Activated T-cell treated with anti-CD3 and anti-CD28 coated beads, Interleukin-2, amount 50 U/mL, for 24 hours (primary cell): ENCODE results near the gene ATXN1.
A peak's percentile ranks its signal among the peaks of the same experiment; 100 is the strongest.

Experiments
- DNase-seq: peaks from one replicate; pipeline ENCODE4 v3.0.0-alpha.2; 2020
- H3K27ac Mint-ChIP-seq: 2 replicates; pipeline ENCODE4 v1.8.0; 2020; ENCODE audit warnings: mild to moderate bottlenecking, mixed read lengths
- H3K27me3 Mint-ChIP-seq: 2 replicates; pipeline ENCODE4 v1.8.0; 2020; ENCODE audit warnings: mixed read lengths
- H3K36me3 Mint-ChIP-seq: 2 replicates; pipeline ENCODE4 v1.8.0; 2020; ENCODE audit warnings: low read depth, mixed read lengths
- H3K4me1 Mint-ChIP-seq: 2 replicates; pipeline ENCODE4 v1.8.0; 2020; ENCODE audit warnings: low read depth, mixed read lengths
- H3K4me3 Mint-ChIP-seq: 2 replicates; pipeline ENCODE4 v1.8.0; 2020; ENCODE audit warnings: mild to moderate bottlenecking, moderate library complexity, mixed read lengths
- H3K9me3 Mint-ChIP-seq: 2 replicates; pipeline ENCODE4 v1.8.0; 2020; ENCODE audit warnings: mixed read lengths

Gene ATXN1

GRCh38 chr6:16730738-16731477, 30.4 kb downstream of the ATXN1 start:
- H3K27me3 Mint-ChIP-seq, result no peaks in the 10 kb centered on the region
- no peak for DNase-seq
- H3K36me3 Mint-ChIP-seq, result peaks cover 36% of the 10 kb centered on the region
- peak overlapping the region; percentile 34 for H3K4me3 Mint-ChIP-seq
- H3K4me1 Mint-ChIP-seq, result peaks cover 74% of the 10 kb centered on the region
- peak overlapping the region; percentile 60 for H3K27ac Mint-ChIP-seq
- H3K9me3 Mint-ChIP-seq, result no peaks in the 10 kb centered on the region

GRCh38 chr6:16729744-16730143, 31.5 kb downstream of the ATXN1 start:
- H3K27ac Mint-ChIP-seq, result peak overlapping the region; percentile 83
- no peaks in the 10 kb centered on the region for H3K27me3 Mint-ChIP-seq
- H3K4me1 Mint-ChIP-seq, result peaks cover 83% of the 10 kb centered on the region
- peaks cover 31% of the 10 kb centered on the region for H3K36me3 Mint-ChIP-seq
- DNase-seq, result no peak
- H3K4me3 Mint-ChIP-seq, result peak overlapping the region; percentile 10
- H3K9me3 Mint-ChIP-seq, result no peaks in the 10 kb centered on the region

- H3K4me3 Mint-ChIP-seq, result peak overlapping the region; percentile 49
- peaks cover 28% of the 10 kb centered on the region for H3K36me3 Mint-ChIP-seq
- no peaks in the 10 kb centered on the region for H3K9me3 Mint-ChIP-seq
- H3K27me3 Mint-ChIP-seq, result no peaks in the 10 kb centered on the region
- H3K4me1 Mint-ChIP-seq, result peaks cover 85% of the 10 kb centered on the region
- peak overlapping the region; percentile 83 for H3K27ac Mint-ChIP-seq
- no peak for DNase-seq
Observed at GRCh38 chr6:16729183-16729691, 32.0 kb downstream of the ATXN1 start.

GRCh38 chr6:16728513-16729182, 32.6 kb downstream of the ATXN1 start:
- Mint-ChIP-seq H3K36me3 (peaks cover 25% of the 10 kb centered on the region), H3K4me3 (peak overlapping the region; percentile 49), H3K9me3 (no peaks in the 10 kb centered on the region), H3K27ac (peak overlapping the region; percentile 83), H3K27me3 (no peaks in the 10 kb centered on the region), H3K4me1 (peaks cover 85% of the 10 kb centered on the region)
- no peak for DNase-seq

GRCh38 chr6:16727996-16728395, 33.3 kb downstream of the ATXN1 start:
- H3K36me3 Mint-ChIP-seq, result peaks cover 21% of the 10 kb centered on the region
- no peak overlapping the region for H3K4me3 Mint-ChIP-seq
- H3K27ac Mint-ChIP-seq, result peak overlapping the region; percentile 62
- no peak for DNase-seq
- no peaks in the 10 kb centered on the region for H3K27me3 Mint-ChIP-seq
- peaks cover 85% of the 10 kb centered on the region for H3K4me1 Mint-ChIP-seq
- no peaks in the 10 kb centered on the region for H3K9me3 Mint-ChIP-seq

- peaks cover 19% of the 10 kb centered on the region for H3K36me3 Mint-ChIP-seq
- no peaks in the 10 kb centered on the region for H3K27me3 Mint-ChIP-seq
- no peak for DNase-seq
- no peak overlapping the region for H3K4me3 Mint-ChIP-seq
- peaks cover 70% of the 10 kb centered on the region for H3K4me1 Mint-ChIP-seq
- no peaks in the 10 kb centered on the region for H3K9me3 Mint-ChIP-seq
- H3K27ac Mint-ChIP-seq, result no peak overlapping the region
Observed at GRCh38 chr6:16725145-16725864, 36.0 kb downstream of the ATXN1 start.

GRCh38 chr6:16723826-16724225, 37.4 kb downstream of the ATXN1 start:
- Mint-ChIP-seq H3K27me3 (no peaks in the 10 kb centered on the region), H3K4me1 (peaks cover 66% of the 10 kb centered on the region)

GRCh38 chr6:16723402-16723801, 37.9 kb downstream of the ATXN1 start:
- Mint-ChIP-seq H3K27ac (no peak overlapping the region), H3K4me1 (peaks cover 63% of the 10 kb centered on the region)

More at GRCh38 chr6:16723826-16724225, 37.4 kb downstream of the ATXN1 start:
- DNase-seq, result no peak
- H3K27ac Mint-ChIP-seq, result peak overlapping the region; percentile 83
- H3K4me3 Mint-ChIP-seq, result peak overlapping the region; percentile 48
- H3K36me3 Mint-ChIP-seq, result peaks cover 11% of the 10 kb centered on the region
- H3K9me3 Mint-ChIP-seq, result no peaks in the 10 kb centered on the region

GRCh38 chr6:16722630-16723029, 38.6 kb downstream of the ATXN1 start:
- Mint-ChIP-seq H3K4me3 (no peak overlapping the region), H3K36me3 (peaks cover 8% of the 10 kb centered on the region), H3K27ac (no peak overlapping the region), H3K27me3 (no peaks in the 10 kb centered on the region), H3K4me1 (peaks cover 62% of the 10 kb centered on the region), H3K9me3 (no peaks in the 10 kb centered on the region)
- no peak for DNase-seq

More at GRCh38 chr6:16723402-16723801, 37.9 kb downstream of the ATXN1 start:
- Mint-ChIP-seq H3K9me3 (no peaks in the 10 kb centered on the region), H3K4me3 (no peak overlapping the region), H3K27me3 (no peaks in the 10 kb centered on the region), H3K36me3 (peaks cover 11% of the 10 kb centered on the region)
- DNase-seq, result no peak

GRCh38 chr6:16721977-16722376, 39.3 kb downstream of the ATXN1 start:
- DNase-seq, result no peak
- Mint-ChIP-seq H3K4me3 (no peak overlapping the region), H3K4me1 (peaks cover 63% of the 10 kb centered on the region), H3K27ac (no peak overlapping the region), H3K27me3 (no peaks in the 10 kb centered on the region), H3K36me3 (peaks cover 9% of the 10 kb centered on the region), H3K9me3 (no peaks in the 10 kb centered on the region)

GRCh38 chr6:16720861-16721260, 40.4 kb downstream of the ATXN1 start:
- H3K9me3 Mint-ChIP-seq, result no peaks in the 10 kb centered on the region

GRCh38 chr6:16719488-16719887, 41.8 kb downstream of the ATXN1 start:
- Mint-ChIP-seq H3K27ac (no peak overlapping the region), H3K9me3 (no peaks in the 10 kb centered on the region), H3K4me3 (no peak overlapping the region), H3K27me3 (no peaks in the 10 kb centered on the region), H3K4me1 (peaks cover 62% of the 10 kb centered on the region), H3K36me3 (peaks cover 7% of the 10 kb centered on the region)
- no peak for DNase-seq

More at GRCh38 chr6:16720861-16721260, 40.4 kb downstream of the ATXN1 start:
- DNase-seq, result no peak
- Mint-ChIP-seq H3K4me3 (no peak overlapping the region), H3K27me3 (no peaks in the 10 kb centered on the region), H3K36me3 (peaks cover 9% of the 10 kb centered on the region), H3K4me1 (peaks cover 64% of the 10 kb centered on the region), H3K27ac (no peak overlapping the region)

GRCh38 chr6:16718356-16718755, 42.9 kb downstream of the ATXN1 start:
- no peak for DNase-seq
- no peak overlapping the region for H3K4me3 Mint-ChIP-seq
- no peak overlapping the region for H3K27ac Mint-ChIP-seq
- peaks cover 61% of the 10 kb centered on the region for H3K4me1 Mint-ChIP-seq
- H3K27me3 Mint-ChIP-seq, result no peaks in the 10 kb centered on the region
- H3K9me3 Mint-ChIP-seq, result no peaks in the 10 kb centered on the region
- H3K36me3 Mint-ChIP-seq, result peaks cover 7% of the 10 kb centered on the region

GRCh38 chr6:16717275-16717942, 43.9 kb downstream of the ATXN1 start:
- DNase-seq, result no peak
- Mint-ChIP-seq H3K36me3 (peaks cover 7% of the 10 kb centered on the region), H3K4me1 (peaks cover 63% of the 10 kb centered on the region), H3K4me3 (no peak overlapping the region), H3K27ac (peak overlapping the region; percentile 56), H3K9me3 (no peaks in the 10 kb centered on the region), H3K27me3 (no peaks in the 10 kb centered on the region)
